Mammary epithelial cell (primary cell): Measurements from ENCODE around the gene ALG1L2.

ENCODE experiments used
- EZH2 ChIP-seq: IDR thresholded peaks from 2 replicates; pipeline ENCODE4 v1.6.1; 2012; ENCODE audit warnings: low read length, inconsistent platforms, borderline replicate concordance
- TF ChIP-seq, protein P1 (sequence below), 2 donors: IDR thresholded peaks in 1 of 2; conservative IDR thresholded peaks in 1 of 2; 2 replicates each; pipeline ENCODE4 v1.5.1; 2011 to 2012; ENCODE audit warnings: inconsistent platforms in 2 of 2, low read length in 2 of 2, mild to moderate bottlenecking in 2 of 2, control low read depth in 1 of 2, low read depth in 1 of 2; ENCODE audit not compliant: insufficient read depth in 1 of 2; ENCODE audit errors: extremely low read depth in 1 of 2

DNA sequence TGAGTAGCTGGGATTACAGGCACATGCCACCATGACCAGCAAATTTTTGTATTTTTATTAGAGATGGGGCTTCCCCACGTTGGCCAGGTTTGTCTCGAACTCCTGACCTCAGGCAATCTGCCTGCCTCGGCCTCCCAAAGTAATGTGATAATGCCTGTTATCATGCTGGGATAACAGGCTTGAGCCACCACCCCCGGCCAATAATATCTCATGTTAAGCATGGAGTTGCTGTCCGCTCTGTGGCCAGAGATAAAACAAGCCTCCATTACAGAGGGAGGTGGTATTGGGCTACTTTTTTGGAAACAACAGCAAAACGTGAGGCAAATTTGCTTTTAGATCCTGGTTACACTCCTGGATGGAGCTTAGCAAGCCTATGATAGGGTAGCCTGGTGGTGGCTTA lies 32.9 kb upstream of the ALG1L2 start:
- TF ChIP-seq EZH2, result no peak
- TF ChIP-seq, protein P1, sequence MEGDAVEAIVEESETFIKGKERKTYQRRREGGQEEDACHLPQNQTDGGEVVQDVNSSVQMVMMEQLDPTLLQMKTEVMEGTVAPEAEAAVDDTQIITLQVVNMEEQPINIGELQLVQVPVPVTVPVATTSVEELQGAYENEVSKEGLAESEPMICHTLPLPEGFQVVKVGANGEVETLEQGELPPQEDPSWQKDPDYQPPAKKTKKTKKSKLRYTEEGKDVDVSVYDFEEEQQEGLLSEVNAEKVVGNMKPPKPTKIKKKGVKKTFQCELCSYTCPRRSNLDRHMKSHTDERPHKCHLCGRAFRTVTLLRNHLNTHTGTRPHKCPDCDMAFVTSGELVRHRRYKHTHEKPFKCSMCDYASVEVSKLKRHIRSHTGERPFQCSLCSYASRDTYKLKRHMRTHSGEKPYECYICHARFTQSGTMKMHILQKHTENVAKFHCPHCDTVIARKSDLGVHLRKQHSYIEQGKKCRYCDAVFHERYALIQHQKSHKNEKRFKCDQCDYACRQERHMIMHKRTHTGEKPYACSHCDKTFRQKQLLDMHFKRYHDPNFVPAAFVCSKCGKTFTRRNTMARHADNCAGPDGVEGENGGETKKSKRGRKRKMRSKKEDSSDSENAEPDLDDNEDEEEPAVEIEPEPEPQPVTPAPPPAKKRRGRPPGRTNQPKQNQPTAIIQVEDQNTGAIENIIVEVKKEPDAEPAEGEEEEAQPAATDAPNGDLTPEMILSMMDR (conservative IDR thresholded peaks at IDR 0.05 in 1 of 2, IDR thresholded peaks at IDR 0.05 in 1 of 2; ENCODE audit: extremely low read depth in 1 of 2, insufficient read depth in 1 of 2, low read depth in 1 of 2, low read length in 2 of 2), result no peak
